MM.1S (cell line): Measurements from ENCODE around the gene MIEF1.

Experiments
- EZH2 ChIP-seq: fragments of 300-600 bp; sonication (generic); optimal IDR thresholded peaks from 2 replicates; pipeline ENCODE3; 2017; ENCODE audit warnings: low read depth, mild to moderate bottlenecking, antibody characterized with exemption, low read length, mixed read lengths
- TF ChIP-seq, protein P1 (sequence below): fragments of 300-600 bp; sonication (generic); IDR thresholded peaks from 2 replicates; pipeline ENCODE4 v1.5.1; 2016; ENCODE audit warnings: antibody characterized with exemption, low read length, mixed read lengths

DNA sequence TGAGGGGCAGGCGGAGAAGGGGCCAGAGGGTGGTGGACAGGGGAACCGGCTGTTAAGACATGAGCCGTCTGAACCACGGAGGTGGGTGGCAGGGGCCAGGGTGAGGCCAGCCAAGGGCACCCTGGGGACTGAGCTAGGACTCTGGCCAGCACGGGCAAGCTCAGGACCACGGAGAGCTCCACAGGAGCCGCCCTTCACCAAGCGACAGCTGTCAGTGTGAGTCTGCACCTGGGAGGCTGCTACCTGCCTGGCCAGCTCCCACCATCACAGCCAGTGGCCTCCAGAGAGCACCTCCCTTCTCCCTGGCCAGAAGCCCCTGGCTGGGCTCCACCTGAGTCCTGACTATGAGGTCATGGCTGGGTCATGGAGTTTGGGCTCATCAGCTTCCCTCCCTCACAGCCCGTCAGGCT lies 23.6 kb upstream of the MIEF1 start:
- TF ChIP-seq, protein P1, sequence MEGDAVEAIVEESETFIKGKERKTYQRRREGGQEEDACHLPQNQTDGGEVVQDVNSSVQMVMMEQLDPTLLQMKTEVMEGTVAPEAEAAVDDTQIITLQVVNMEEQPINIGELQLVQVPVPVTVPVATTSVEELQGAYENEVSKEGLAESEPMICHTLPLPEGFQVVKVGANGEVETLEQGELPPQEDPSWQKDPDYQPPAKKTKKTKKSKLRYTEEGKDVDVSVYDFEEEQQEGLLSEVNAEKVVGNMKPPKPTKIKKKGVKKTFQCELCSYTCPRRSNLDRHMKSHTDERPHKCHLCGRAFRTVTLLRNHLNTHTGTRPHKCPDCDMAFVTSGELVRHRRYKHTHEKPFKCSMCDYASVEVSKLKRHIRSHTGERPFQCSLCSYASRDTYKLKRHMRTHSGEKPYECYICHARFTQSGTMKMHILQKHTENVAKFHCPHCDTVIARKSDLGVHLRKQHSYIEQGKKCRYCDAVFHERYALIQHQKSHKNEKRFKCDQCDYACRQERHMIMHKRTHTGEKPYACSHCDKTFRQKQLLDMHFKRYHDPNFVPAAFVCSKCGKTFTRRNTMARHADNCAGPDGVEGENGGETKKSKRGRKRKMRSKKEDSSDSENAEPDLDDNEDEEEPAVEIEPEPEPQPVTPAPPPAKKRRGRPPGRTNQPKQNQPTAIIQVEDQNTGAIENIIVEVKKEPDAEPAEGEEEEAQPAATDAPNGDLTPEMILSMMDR, result no peak
- no peak for TF ChIP-seq EZH2
